Keratinocyte (primary cell): Measurements from ENCODE around the gene TRAF1. TPM values are rescaled to one million over a fixed set of nuclear protein-coding genes. Genes with fewer than 3 reads are reported as not detected.

Experiments used
- DNase-seq: peaks from one replicate; pipeline ENCODE4 v3.0.0-alpha.2; 2011; ENCODE audit warnings: low read depth, missing footprints, low spot score
- FAIRE-seq: peaks from 2 replicates; lab custom pipeline; 2011; peaks lifted over from hg19 to GRCh38; lab: Jason Lieb, UNC
- H2AFZ ChIP-seq: 2 replicates; pipeline ENCODE4 v1.6.0; 2012; ENCODE audit warnings: low read length, control low read depth, inconsistent platforms; ENCODE audit not compliant: control insufficient read depth
- H3K27ac ChIP-seq: 2 replicates; pipeline ENCODE4 v1.5.1; 2011; ENCODE audit warnings: low read length; ENCODE audit not compliant: control insufficient read depth, insufficient read depth
- H3K27me3 ChIP-seq: 3 replicates; pipeline ENCODE4 v1.6.0; 2011; ENCODE audit warnings: low read length; ENCODE audit not compliant: control insufficient read depth, insufficient read depth; ENCODE audit errors: extremely low read depth
- H3K36me3 ChIP-seq, 2 experiments: 2 replicates in 1 of 2; 3 replicates in 1 of 2; pipeline ENCODE4 v1.5.1; 2011; ENCODE audit warnings: low read length in 2 of 2, mild to moderate bottlenecking in 1 of 2; ENCODE audit not compliant: control insufficient read depth in 2 of 2, insufficient read depth in 2 of 2; ENCODE audit errors: extremely low read depth in 1 of 2
- H3K4me1 ChIP-seq: 3 replicates; pipeline ENCODE4 v1.5.1; 2011; ENCODE audit warnings: low read length; ENCODE audit not compliant: control insufficient read depth, insufficient read depth; ENCODE audit errors: extremely low read depth
- H3K4me2 ChIP-seq: 3 replicates; pipeline ENCODE4 v1.6.0; 2011; ENCODE audit warnings: low read depth, low read length; ENCODE audit not compliant: control insufficient read depth, insufficient read depth; ENCODE audit errors: extremely low read depth
- H3K4me3 ChIP-seq, 3 experiments: fragments of 200-600 bp in 1 of 3; sonication (generic) in 1 of 3; 2 replicates in 2 of 3; 3 replicates in 1 of 3; pipeline ENCODE4 v1.5.1; 2011 to 2016; ENCODE audit warnings: low read length in 3 of 3, mild to moderate bottlenecking in 3 of 3, control low read depth in 2 of 3, inconsistent platforms in 1 of 3, low read depth in 1 of 3, mixed read lengths in 1 of 3, mixed run types in 1 of 3, moderate library complexity in 1 of 3; ENCODE audit not compliant: control insufficient read depth in 2 of 3, insufficient read depth in 2 of 3; ENCODE audit errors: extremely low read depth in 1 of 3
- H3K79me2 ChIP-seq: 2 replicates; pipeline ENCODE4 v1.6.0; 2012; ENCODE audit warnings: low read length; ENCODE audit not compliant: control insufficient read depth, insufficient read depth
- H3K9ac ChIP-seq: 3 replicates; pipeline ENCODE4 v1.6.0; 2011; ENCODE audit warnings: low read length; ENCODE audit not compliant: control insufficient read depth, insufficient read depth; ENCODE audit errors: extremely low read depth
- H3K9me1 ChIP-seq: 3 replicates; pipeline ENCODE4 v1.6.0; 2011; ENCODE audit warnings: low read length; ENCODE audit not compliant: control insufficient read depth, insufficient read depth; ENCODE audit errors: extremely low read depth
- H3K9me3 ChIP-seq: 2 replicates; pipeline ENCODE4 v1.5.1; 2012; ENCODE audit warnings: low read depth, low read length; ENCODE audit not compliant: control insufficient read depth
- H4K20me1 ChIP-seq: 3 replicates; pipeline ENCODE4 v1.6.0; 2011; ENCODE audit warnings: low read length; ENCODE audit not compliant: control insufficient read depth, insufficient read depth; ENCODE audit errors: extremely low read depth
- CTCF ChIP-seq, 3 experiments: IDR thresholded peaks in 1 of 3; conservative IDR thresholded peaks in 1 of 3; optimal IDR thresholded peaks in 1 of 3; 2 replicates in 2 of 3; 3 replicates in 1 of 3; pipeline versions ENCODE3 to v1.5.1; 2011; ENCODE audit warnings: low read length in 3 of 3, mild to moderate bottlenecking in 3 of 3, moderate library complexity in 2 of 3, control low read depth in 1 of 3, inconsistent platforms in 1 of 3; ENCODE audit not compliant: insufficient read depth in 2 of 3; ENCODE audit errors: extremely low read depth in 1 of 3
- EZH2 ChIP-seq: IDR thresholded peaks from one replicate; pipeline ENCODE4 v1.6.1; 2012; ENCODE audit warnings: inconsistent platforms, mild to moderate bottlenecking, low read length, moderate library complexity
- dilution Hi-C: fragments of 300-500 bp; cut with MboI; formaldehyde crosslinking; loops from one replicate; pipeline ENCODE4 v1.7.0; 2020; ENCODE audit warnings: low sequenced_read_pairs; ENCODE audit not compliant: extremely low pct_ligation_motif_present
- polyA plus RNA-seq, 5 experiments: library from polyadenylated mRNA; depleted of rRNA in 3 of 5; stranded (reverse) in 3 of 5; stranded (forward) in 1 of 5; unstranded in 1 of 5; fragments of >200 nt; gene quantifications; 1 replicate in 1 of 5; 2 replicates in 3 of 5; 3 replicates in 1 of 5; pipeline versions ENCODE4 v1.2.1 to v1.2.3, GENCODE V29; 2011 to 2012; ENCODE audit warnings: missing spikeins in 2 of 5, low read depth in 1 of 5, low replicate concordance in 1 of 5

The TRAF1 gene
- polyA plus RNA-seq, 1 donor (not counting 4 experiments of a cell fraction or from before 2014, with no cell fraction given): 1.2 TPM

GRCh38 chr9:120915854-120916470 is 10.6 kb downstream of the TRAF1 start:
- Histone ChIP-seq H3K36me3 (no peaks in the 10 kb centered on the region), H3K9me1 (no peaks in the 10 kb centered on the region), H3K27ac (no peak overlapping the region), H3K4me1 (peaks cover 2% of the 10 kb centered on the region), H3K27me3 (no peaks in the 10 kb centered on the region), H2AFZ (no peak overlapping the region), H4K20me1 (no peaks in the 10 kb centered on the region), H3K79me2 (no peaks in the 10 kb centered on the region), H3K4me2 (no peak overlapping the region), H3K9me3 (no peaks in the 10 kb centered on the region), H3K4me3 (no peak overlapping the region), H3K9ac (no peak overlapping the region)
- dilution Hi-C loops: no loop called here
- FAIRE-seq (no peak), DNase-seq (no peak)
- TF ChIP-seq CTCF (optimal IDR thresholded peaks at IDR 0.05 in 1 of 3, IDR thresholded peaks at IDR 0.05 in 1 of 3, conservative IDR thresholded peaks at IDR 0.05 in 1 of 3; ENCODE audit: extremely low read depth in 1 of 3, insufficient read depth in 2 of 3, low read length in 3 of 3): no peak

GRCh38 chr9:120914953-120915352 is 11.6 kb downstream of the TRAF1 start:
- Histone ChIP-seq H4K20me1 (no peaks in the 10 kb centered on the region), H3K4me2 (no peak overlapping the region), H3K36me3 (no peaks in the 10 kb centered on the region), H3K9ac (no peak overlapping the region), H3K9me3 (no peaks in the 10 kb centered on the region), H2AFZ (no peak overlapping the region), H3K4me1 (peaks cover 12% of the 10 kb centered on the region), H3K4me3 (no peak overlapping the region), H3K79me2 (no peaks in the 10 kb centered on the region), H3K27me3 (no peaks in the 10 kb centered on the region), H3K27ac (no peak overlapping the region), H3K9me1 (no peaks in the 10 kb centered on the region)
- TF ChIP-seq CTCF (optimal IDR thresholded peaks at IDR 0.05 in 1 of 3, IDR thresholded peaks at IDR 0.05 in 1 of 3, conservative IDR thresholded peaks at IDR 0.05 in 1 of 3; ENCODE audit: extremely low read depth in 1 of 3, insufficient read depth in 2 of 3, low read length in 3 of 3): no peak
- TF ChIP-seq EZH2: no peak
- DNase-seq (no peak), FAIRE-seq (no peak)
- dilution Hi-C loops: no loop called here
